D721Med (cell line): ENCODE measurements around the gene KCND3.

Source experiments
- DNase-seq: peaks from one replicate; pipeline ENCODE4 v3.0.0; 2011; ENCODE audit warnings: low spot score; ENCODE audit not compliant: insufficient read length
- FAIRE-seq: peaks from 2 replicates; lab custom pipeline; 2011; peaks lifted over from hg19 to GRCh38; lab: Jason Lieb, UNC
- TF ChIP-seq, protein P1 (sequence below): IDR thresholded peaks from 2 replicates; pipeline ENCODE4 v1.5.1; 2012; ENCODE audit warnings: mild to moderate bottlenecking, control low read depth; ENCODE audit not compliant: insufficient read depth; ENCODE audit errors: missing control alignments

Gene KCND3

DNA sequence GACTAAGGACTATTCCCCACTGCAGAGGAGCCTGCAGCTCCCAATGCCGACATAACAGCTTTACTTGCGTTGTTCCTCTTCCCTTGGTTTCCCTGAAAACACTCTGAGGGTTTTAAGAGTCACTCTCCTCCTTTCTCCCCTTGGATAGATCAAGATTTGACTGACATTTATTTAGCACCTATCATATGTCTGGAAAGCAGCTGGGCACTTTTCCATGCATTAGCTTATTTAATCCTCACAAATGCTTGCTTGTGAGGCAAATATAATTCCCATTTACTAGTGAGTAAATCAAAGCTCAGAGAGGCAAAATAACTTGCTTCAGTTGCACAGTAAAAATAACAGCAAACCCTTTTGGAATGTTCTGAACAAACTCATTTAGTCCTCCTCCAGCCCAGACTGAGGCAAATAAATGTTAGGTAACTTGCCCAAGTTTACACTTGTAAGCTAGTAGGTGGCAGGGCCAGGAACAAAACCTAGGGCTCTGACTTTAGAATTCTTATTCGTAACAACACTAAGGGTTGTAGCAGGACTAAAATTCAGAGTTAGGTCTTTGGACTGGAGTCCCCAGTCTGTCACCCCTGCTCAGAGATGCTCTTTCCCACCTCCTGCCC, 81.4 kb downstream of the KCND3 start:
- DNase-seq, result no peak
- no peak for FAIRE-seq
- TF ChIP-seq, protein P1, sequence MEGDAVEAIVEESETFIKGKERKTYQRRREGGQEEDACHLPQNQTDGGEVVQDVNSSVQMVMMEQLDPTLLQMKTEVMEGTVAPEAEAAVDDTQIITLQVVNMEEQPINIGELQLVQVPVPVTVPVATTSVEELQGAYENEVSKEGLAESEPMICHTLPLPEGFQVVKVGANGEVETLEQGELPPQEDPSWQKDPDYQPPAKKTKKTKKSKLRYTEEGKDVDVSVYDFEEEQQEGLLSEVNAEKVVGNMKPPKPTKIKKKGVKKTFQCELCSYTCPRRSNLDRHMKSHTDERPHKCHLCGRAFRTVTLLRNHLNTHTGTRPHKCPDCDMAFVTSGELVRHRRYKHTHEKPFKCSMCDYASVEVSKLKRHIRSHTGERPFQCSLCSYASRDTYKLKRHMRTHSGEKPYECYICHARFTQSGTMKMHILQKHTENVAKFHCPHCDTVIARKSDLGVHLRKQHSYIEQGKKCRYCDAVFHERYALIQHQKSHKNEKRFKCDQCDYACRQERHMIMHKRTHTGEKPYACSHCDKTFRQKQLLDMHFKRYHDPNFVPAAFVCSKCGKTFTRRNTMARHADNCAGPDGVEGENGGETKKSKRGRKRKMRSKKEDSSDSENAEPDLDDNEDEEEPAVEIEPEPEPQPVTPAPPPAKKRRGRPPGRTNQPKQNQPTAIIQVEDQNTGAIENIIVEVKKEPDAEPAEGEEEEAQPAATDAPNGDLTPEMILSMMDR, result no peak

DNA sequence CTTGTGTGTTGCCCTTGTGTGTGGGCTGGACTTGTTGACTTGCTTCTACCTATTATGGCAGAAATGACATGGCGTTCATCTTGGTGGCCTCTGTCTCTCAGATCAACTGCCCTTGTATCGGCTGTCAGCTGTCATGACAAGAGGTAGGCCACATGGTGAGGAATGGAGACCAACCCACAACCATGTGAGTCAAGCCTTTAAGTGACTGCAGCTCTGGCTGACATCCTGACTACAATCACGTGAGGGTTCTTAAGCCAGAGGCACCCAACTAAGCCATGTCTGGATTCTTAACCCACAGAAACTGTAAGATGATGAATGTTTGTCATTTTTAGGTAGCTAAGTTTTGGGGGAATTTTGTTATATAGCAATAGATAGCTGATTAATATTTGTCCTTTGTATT, 82.1 kb downstream of the KCND3 start:
- TF ChIP-seq, protein P1, result no peak
- DNase-seq, result no peak
- no peak for FAIRE-seq

DNA sequence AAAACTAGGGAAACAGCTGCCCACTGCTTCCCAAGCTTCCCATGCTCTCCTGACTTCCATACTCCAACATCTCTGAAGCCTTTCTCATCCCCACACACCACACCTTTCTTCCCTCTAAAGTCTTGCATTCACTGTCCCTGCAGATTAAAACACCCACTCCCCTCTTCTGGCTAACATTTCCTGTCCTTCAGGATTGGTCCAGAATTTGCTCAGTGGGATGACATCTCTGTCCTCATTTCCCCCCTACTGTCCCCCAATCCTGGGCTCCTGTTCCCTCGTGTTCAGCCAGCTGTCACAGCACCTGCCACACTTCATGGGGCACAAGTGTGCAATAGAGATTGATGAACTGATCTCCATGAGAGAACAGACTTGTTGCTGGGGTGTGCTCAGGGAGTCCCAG, 82.7 kb downstream of the KCND3 start:
- TF ChIP-seq, protein P1, result no peak
- FAIRE-seq, result no peak

DNA sequence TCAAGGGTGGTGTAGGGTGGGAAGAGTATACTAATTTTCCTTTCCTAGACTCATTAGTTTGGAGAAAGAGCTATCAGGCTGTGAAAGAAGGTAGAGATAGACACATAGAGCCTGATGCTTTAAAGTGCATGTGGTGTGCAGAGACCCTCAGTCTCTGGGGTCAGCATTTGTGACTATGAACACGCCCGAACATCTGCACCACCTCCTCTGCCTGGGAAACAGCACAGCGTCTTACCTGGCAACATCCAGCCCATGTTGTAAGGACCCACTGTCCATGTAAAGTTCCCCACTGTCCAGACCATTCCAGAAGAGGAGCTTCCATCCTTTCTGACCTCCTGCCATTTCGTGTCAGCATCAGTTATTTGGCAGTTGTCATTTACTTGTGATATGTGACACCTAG, 83.4 kb downstream of the KCND3 start:
- TF ChIP-seq, protein P1, result no peak
- DNase-seq, result no peak
- FAIRE-seq, result no peak

More for the DNA sequence above, 82.7 kb downstream of the KCND3 start:
- no peak for DNase-seq

DNA sequence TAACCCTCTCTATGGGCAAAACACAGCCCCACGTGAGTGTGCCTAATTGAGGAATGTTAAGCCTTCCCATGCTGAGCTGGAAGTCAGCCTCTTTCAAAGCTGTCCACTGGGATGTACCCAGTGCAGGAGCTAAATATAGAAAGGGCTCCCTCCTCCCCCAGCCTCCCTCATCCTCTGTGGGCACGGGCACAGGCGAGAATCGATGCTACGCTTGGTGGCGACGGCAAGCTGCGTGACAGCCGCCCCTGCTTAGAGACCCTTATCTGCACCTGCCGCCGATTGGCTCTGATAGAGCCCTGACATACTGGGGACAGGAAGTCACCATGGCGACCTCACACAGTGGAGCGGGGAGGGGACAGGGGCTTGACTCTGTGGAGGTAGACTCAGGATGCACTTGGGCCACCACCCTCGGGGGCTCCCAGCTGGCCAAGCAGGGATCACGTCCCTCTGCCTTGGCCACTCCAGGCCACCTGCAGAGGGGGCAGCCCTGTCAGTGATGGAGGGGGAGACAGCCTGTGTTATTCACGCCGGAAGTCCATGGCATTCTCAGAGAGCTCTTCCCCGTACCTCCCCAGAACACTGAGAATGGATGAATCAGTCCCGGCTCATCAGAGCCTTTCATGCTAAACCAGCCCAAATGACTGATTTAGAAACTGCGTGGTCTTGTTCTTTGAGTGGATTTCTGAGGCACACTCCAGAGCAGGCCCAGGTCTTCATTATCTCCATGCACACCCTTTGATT, 84.8 kb downstream of the KCND3 start:
- DNase-seq (no peak), FAIRE-seq (no peak)
- TF ChIP-seq, protein P1, result no peak

DNA sequence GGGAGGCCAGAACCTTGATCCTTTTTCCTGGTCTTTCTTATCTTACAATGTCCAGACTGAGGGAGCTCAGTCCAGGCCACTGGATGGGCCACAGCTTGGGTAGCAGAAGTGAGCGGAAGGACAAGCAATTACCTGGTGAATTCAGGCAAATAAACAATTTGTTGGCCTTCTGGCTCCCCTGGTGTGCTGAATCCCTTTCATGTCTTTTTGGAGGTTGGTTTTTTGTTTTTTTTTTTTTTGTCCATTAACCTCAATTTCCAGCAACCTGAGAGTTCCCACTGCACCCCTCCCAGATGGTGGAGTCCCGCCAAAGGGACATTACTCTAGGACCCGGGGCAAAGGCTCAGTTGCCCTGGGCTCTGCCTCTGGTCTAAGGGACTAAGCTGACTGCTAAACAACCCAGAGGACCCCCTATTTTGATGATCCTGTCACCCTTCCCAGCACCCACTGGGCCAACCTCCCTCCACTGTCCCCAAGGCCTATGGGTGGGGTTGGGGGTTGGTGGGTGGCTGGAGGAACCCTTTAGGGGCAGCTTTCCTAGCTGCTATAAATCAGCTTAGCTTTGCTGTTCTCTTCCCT, 85.5 kb downstream of the KCND3 start:
- TF ChIP-seq, protein P1, result no peak
- no peak for FAIRE-seq
- no peak for DNase-seq
